Measurements from ENCODE around the gene TAF6.

TAF6 gene

GRCh38 chr7:100124301-100125230 lies 5.4 kb upstream of the TAF6 start:
- Histone ChIP-seq H3K9ac (ENCODE audit: low read length) (no peak overlapping the region), H3K27ac (ENCODE audit: low read depth, low read length) (no peak overlapping the region), H3K4me3 (ENCODE audit: low read length) (peak overlapping the region; percentile 49), H3K4me1 (ENCODE audit: control insufficient read depth, insufficient read depth, low read length) (no peaks in the 10 kb centered on the region), H3K27me3 (ENCODE audit: control insufficient read depth, insufficient read depth, low read length) (no peaks in the 10 kb centered on the region), H3K36me3 (ENCODE audit: control insufficient read depth, insufficient read depth, low read length) (no peaks in the 10 kb centered on the region)

GRCh38 chr7:100122568-100122967 lies 3.4 kb upstream of the TAF6 start:
- H3K36me3 ChIP-seq (ENCODE audit: control insufficient read depth, insufficient read depth, low read length): no peaks in the 10 kb centered on the region
- H3K4me3 ChIP-seq (ENCODE audit: low read length): no peak overlapping the region
- H3K9ac ChIP-seq (ENCODE audit: low read length): no peak overlapping the region
- H3K4me1 ChIP-seq (ENCODE audit: control insufficient read depth, insufficient read depth, low read length): peaks cover 3% of the 10 kb centered on the region
- no peak overlapping the region for H3K27ac ChIP-seq (ENCODE audit: low read depth, low read length)
- no peaks in the 10 kb centered on the region for H3K27me3 ChIP-seq (ENCODE audit: control insufficient read depth, insufficient read depth, low read length)

GRCh38 chr7:100122067-100122466 lies 2.9 kb upstream of the TAF6 start:
- no peaks in the 10 kb centered on the region for H3K36me3 ChIP-seq (ENCODE audit: control insufficient read depth, insufficient read depth, low read length)
- H3K4me1 ChIP-seq (ENCODE audit: control insufficient read depth, insufficient read depth, low read length): peaks cover 3% of the 10 kb centered on the region
- no peaks in the 10 kb centered on the region for H3K27me3 ChIP-seq (ENCODE audit: control insufficient read depth, insufficient read depth, low read length)
- no peak overlapping the region for H3K4me3 ChIP-seq (ENCODE audit: low read length)
- no peak overlapping the region for H3K9ac ChIP-seq (ENCODE audit: low read length)
- H3K27ac ChIP-seq (ENCODE audit: low read depth, low read length): no peak overlapping the region

GRCh38 chr7:100120733-100121036 lies 1.5 kb upstream of the TAF6 start:
- Histone ChIP-seq H3K36me3 (ENCODE audit: control insufficient read depth, insufficient read depth, low read length) (no peaks in the 10 kb centered on the region), H3K27ac (ENCODE audit: low read depth, low read length) (peak overlapping the region; percentile 55), H3K4me3 (ENCODE audit: low read length) (peak overlapping the region; percentile 80), H3K27me3 (ENCODE audit: control insufficient read depth, insufficient read depth, low read length) (no peaks in the 10 kb centered on the region), H3K4me1 (ENCODE audit: control insufficient read depth, insufficient read depth, low read length) (peaks cover 3% of the 10 kb centered on the region), H3K9ac (ENCODE audit: low read length) (no peak overlapping the region)

GRCh38 chr7:100119970-100120732 lies 993 bp upstream of the TAF6 start:
- peak overlapping the region; percentile 2 for H3K9ac ChIP-seq (ENCODE audit: low read length)
- no peaks in the 10 kb centered on the region for H3K36me3 ChIP-seq (ENCODE audit: control insufficient read depth, insufficient read depth, low read length)
- no peaks in the 10 kb centered on the region for H3K27me3 ChIP-seq (ENCODE audit: control insufficient read depth, insufficient read depth, low read length)
- H3K4me1 ChIP-seq (ENCODE audit: control insufficient read depth, insufficient read depth, low read length): peaks cover 3% of the 10 kb centered on the region
- peak overlapping the region; percentile 80 for H3K4me3 ChIP-seq (ENCODE audit: low read length)
- peak overlapping the region; percentile 82 for H3K27ac ChIP-seq (ENCODE audit: low read depth, low read length)

- no peaks in the 10 kb centered on the region for H3K27me3 ChIP-seq (ENCODE audit: control insufficient read depth, insufficient read depth, low read length)
- peak overlapping the region; percentile 10 for H3K9ac ChIP-seq (ENCODE audit: low read length)
- peak overlapping the region; percentile 80 for H3K4me3 ChIP-seq (ENCODE audit: low read length)
- H3K36me3 ChIP-seq (ENCODE audit: control insufficient read depth, insufficient read depth, low read length): no peaks in the 10 kb centered on the region
- peak overlapping the region; percentile 82 for H3K27ac ChIP-seq (ENCODE audit: low read depth, low read length)
- H3K4me1 ChIP-seq (ENCODE audit: control insufficient read depth, insufficient read depth, low read length): peaks cover 3% of the 10 kb centered on the region
These were observed 628 bp downstream of the TAF6 start for GRCh38 chr7:100118388-100119071.

- H3K9ac ChIP-seq (ENCODE audit: low read length): no peak overlapping the region
- peaks cover 12% of the 10 kb centered on the region for H3K36me3 ChIP-seq (ENCODE audit: control insufficient read depth, insufficient read depth, low read length)
- H3K27me3 ChIP-seq (ENCODE audit: control insufficient read depth, insufficient read depth, low read length): no peaks in the 10 kb centered on the region
- H3K4me3 ChIP-seq (ENCODE audit: low read length): no peak overlapping the region
- peaks cover 3% of the 10 kb centered on the region for H3K4me1 ChIP-seq (ENCODE audit: control insufficient read depth, insufficient read depth, low read length)
- H3K27ac ChIP-seq (ENCODE audit: low read depth, low read length): no peak overlapping the region
These were observed 4.1 kb downstream of the TAF6 start for GRCh38 chr7:100115026-100115425.

- Histone ChIP-seq H3K4me1 (ENCODE audit: control insufficient read depth, insufficient read depth, low read length) (no peaks in the 10 kb centered on the region), H3K9ac (ENCODE audit: low read length) (no peak overlapping the region), H3K27ac (ENCODE audit: low read depth, low read length) (no peak overlapping the region), H3K36me3 (ENCODE audit: control insufficient read depth, insufficient read depth, low read length) (peaks cover 25% of the 10 kb centered on the region), H3K27me3 (ENCODE audit: control insufficient read depth, insufficient read depth, low read length) (no peaks in the 10 kb centered on the region), H3K4me3 (ENCODE audit: low read length) (no peak overlapping the region)
These were observed 7.2 kb downstream of the TAF6 start for GRCh38 chr7:100111914-100112313.

GRCh38 chr7:100111156-100111555 lies 8.0 kb downstream of the TAF6 start:
- H3K4me3 ChIP-seq (ENCODE audit: low read length): no peak overlapping the region
- no peaks in the 10 kb centered on the region for H3K4me1 ChIP-seq (ENCODE audit: control insufficient read depth, insufficient read depth, low read length)
- H3K9ac ChIP-seq (ENCODE audit: low read length): no peak overlapping the region
- H3K36me3 ChIP-seq (ENCODE audit: control insufficient read depth, insufficient read depth, low read length): peaks cover 28% of the 10 kb centered on the region
- no peak overlapping the region for H3K27ac ChIP-seq (ENCODE audit: low read depth, low read length)
- no peaks in the 10 kb centered on the region for H3K27me3 ChIP-seq (ENCODE audit: control insufficient read depth, insufficient read depth, low read length)

- Histone ChIP-seq H3K4me3 (ENCODE audit: low read length) (no peak overlapping the region), H3K36me3 (ENCODE audit: control insufficient read depth, insufficient read depth, low read length) (peaks cover 33% of the 10 kb centered on the region), H3K9ac (ENCODE audit: low read length) (no peak overlapping the region), H3K27ac (ENCODE audit: low read depth, low read length) (no peak overlapping the region), H3K27me3 (ENCODE audit: control insufficient read depth, insufficient read depth, low read length) (no peaks in the 10 kb centered on the region), H3K4me1 (ENCODE audit: control insufficient read depth, insufficient read depth, low read length) (no peaks in the 10 kb centered on the region)
These were observed 9.5 kb downstream of the TAF6 start for GRCh38 chr7:100109521-100110163.

GRCh38 chr7:100107890-100108289 lies 11.3 kb downstream of the TAF6 start:
- no peak overlapping the region for H3K9ac ChIP-seq (ENCODE audit: low read length)
- no peak overlapping the region for H3K27ac ChIP-seq (ENCODE audit: low read depth, low read length)
- H3K36me3 ChIP-seq (ENCODE audit: control insufficient read depth, insufficient read depth, low read length): peaks cover 35% of the 10 kb centered on the region

More at GRCh38 chr7:100107890-100108289, 11.3 kb downstream of the TAF6 start:
- Histone ChIP-seq H3K4me1 (ENCODE audit: control insufficient read depth, insufficient read depth, low read length) (no peaks in the 10 kb centered on the region), H3K4me3 (ENCODE audit: low read length) (no peak overlapping the region), H3K27me3 (ENCODE audit: control insufficient read depth, insufficient read depth, low read length) (no peaks in the 10 kb centered on the region)
